ENCODE data around the gene SGMS1.
"Not testable (repeated sequence)": the region's sequence is repeated elsewhere in the genome, so short reads cannot be mapped to it uniquely, and the experiment has no call there.

Gene SGMS1

GRCh38 chr10:50281210-50281966 lies 342.4 kb downstream of the SGMS1 start:
- no peak for DNase-seq

GRCh38 chr10:50280049-50280841 lies 343.5 kb downstream of the SGMS1 start:
- DNase-seq: no peak

- no peak for DNase-seq
Observed at GRCh38 chr10:50279489-50279888, 344.3 kb downstream of the SGMS1 start.

- DNase-seq: no peak
Observed at GRCh38 chr10:50275650-50276235, 348.0 kb downstream of the SGMS1 start.

- no peak for DNase-seq
Observed at GRCh38 chr10:50272531-50272930, 351.2 kb downstream of the SGMS1 start.

GRCh38 chr10:50271564-50272250 lies 352.0 kb downstream of the SGMS1 start:
- DNase-seq: no peak

- not testable (repeated sequence) for DNase-seq
Observed at GRCh38 chr10:50267877-50268276, 355.9 kb downstream of the SGMS1 start.

GRCh38 chr10:50262625-50263024 lies 361.1 kb downstream of the SGMS1 start:
- DNase-seq: not testable (repeated sequence)

GRCh38 chr10:50260791-50261281 lies 362.9 kb downstream of the SGMS1 start:
- DNase-seq: no peak

Measured in NCI-H1092 treated with DMSO at 0.1 percent for 48 hours (cell line).